GM23338 (cell line): ENCODE data around the gene CHAD.

Source experiments
- CTCF ChIP-seq, 2 experiments: fragments of 200-600 bp in 1 of 2; sonication (generic) in 1 of 2; conservative IDR thresholded peaks; 2 replicates each; pipeline versions ENCODE4 v1.5.1 to v1.6.1; 2016 to 2017; ENCODE audit warnings: antibody characterized with exemption in 2 of 2, low read depth in 2 of 2, mild to moderate bottlenecking in 2 of 2, moderate library complexity in 1 of 2
- EZH2 ChIP-seq: fragments of 200-600 bp; sonication (generic); IDR thresholded peaks from one replicate; pipeline ENCODE4 v1.8.0; 2017; ENCODE audit warnings: antibody characterized with exemption, mild to moderate bottlenecking, low read depth; ENCODE audit not compliant: unreplicated experiment
- JUNB ChIP-seq: IDR thresholded peaks from one replicate; pipeline ENCODE4 v1.6.1; 2016; ENCODE audit warnings: antibody characterized with exemption; ENCODE audit not compliant: unreplicated experiment
- POLR2AphosphoS5 ChIP-seq: IDR thresholded peaks from 2 replicates; pipeline ENCODE4 v1.6.1; 2016; ENCODE audit warnings: antibody characterized with exemption, low read depth
- STAT1 ChIP-seq: IDR thresholded peaks from one replicate; pipeline ENCODE4 v1.6.1; 2016; ENCODE audit warnings: antibody characterized with exemption; ENCODE audit not compliant: unreplicated experiment

GRCh38 chr17:50444841-50445715 lies 23.6 kb downstream of the CHAD start:
- TF ChIP-seq CTCF (conservative IDR thresholded peaks at IDR 0.05; ENCODE audit: low read depth in 2 of 2) (no peak), JUNB (no peak), EZH2 (no peak), STAT1 (no peak), POLR2AphosphoS5 (no peak)
